Epithelial cell of proximal tubule (primary cell): ENCODE results near the gene AKR1C3. TPM values are rescaled to one million over a fixed set of nuclear protein-coding genes. Genes with fewer than 3 reads are reported as not detected.

Experiments
- DNase-seq: peaks from one replicate; pipeline ENCODE4 v3.0.0-alpha.2; 2011; ENCODE audit warnings: low read depth
- H3K4me3 ChIP-seq: 2 replicates; pipeline ENCODE4 v1.5.1; 2011; ENCODE audit warnings: low read depth, mild to moderate bottlenecking, low read length
- CTCF ChIP-seq: conservative IDR thresholded peaks from 2 replicates; pipeline ENCODE4 v1.5.1; 2012; ENCODE audit warnings: low read depth, mild to moderate bottlenecking, low read length
- total RNA-seq: library from RNA; depleted of rRNA; stranded (reverse); fragments of >200 nt; gene quantifications from 2 replicates; pipeline ENCODE4 v1.2.3, GENCODE V29; 2015

Gene AKR1C3
- total RNA-seq, 1 donor from 2014 or later, result 2.2 TPM

- no peak overlapping the region for H3K4me3 ChIP-seq
- TF ChIP-seq CTCF, result no peak
- DNase-seq, result no peak
Observed at GRCh38 chr10:5064656-5065055, 29.6 kb upstream of the AKR1C3 start.

GRCh38 chr10:5068274-5068984 is 25.8 kb upstream of the AKR1C3 start:
- DNase-seq, result no peak
- TF ChIP-seq CTCF, result no peak
- H3K4me3 ChIP-seq, result no peak overlapping the region

GRCh38 chr10:5070648-5071410 is 23.4 kb upstream of the AKR1C3 start:
- H3K4me3 ChIP-seq, result peak overlapping the region; percentile 43
- peak; percentile 69 for DNase-seq
- no peak for TF ChIP-seq CTCF

DNA sequence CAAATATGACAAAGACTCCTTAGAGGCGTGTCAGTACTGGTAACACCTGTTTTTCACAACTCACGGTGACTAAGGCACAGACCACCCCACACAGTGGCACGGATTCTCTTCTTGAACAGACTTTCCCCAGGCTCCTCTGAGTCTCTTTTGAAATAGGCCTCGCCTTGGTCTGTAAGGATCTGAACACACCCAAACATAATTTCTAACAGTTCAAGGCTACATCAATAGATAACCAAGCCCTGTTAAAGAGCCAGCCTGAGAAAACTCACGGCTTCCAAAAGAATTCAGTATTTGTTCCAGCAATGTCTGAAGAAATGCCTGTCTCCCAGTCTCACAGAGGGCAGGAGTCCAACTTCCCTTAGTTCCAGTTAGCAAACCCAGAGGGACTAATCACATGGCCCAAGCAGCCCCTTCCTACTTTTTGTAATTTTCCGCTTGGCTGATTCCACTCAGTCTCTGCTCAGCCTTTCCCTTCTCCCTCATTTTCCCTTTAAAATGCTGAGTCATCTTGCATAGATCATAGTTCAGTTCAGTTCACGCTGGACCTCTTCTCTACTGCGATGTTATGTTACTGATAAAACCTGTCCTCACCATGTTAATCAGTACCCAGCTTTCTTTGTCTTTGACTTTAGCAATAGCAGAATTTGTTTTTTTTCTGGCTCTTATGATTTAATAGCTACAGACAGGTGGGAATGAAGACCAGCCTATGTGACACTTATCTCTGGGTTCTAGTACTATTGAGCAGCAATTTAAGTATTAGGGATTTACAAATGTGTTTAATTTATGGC is 22.6 kb upstream of the AKR1C3 start:
- DNase-seq, result peak; percentile 100
- H3K4me3 ChIP-seq, result peak overlapping the region; percentile 43
- TF ChIP-seq CTCF, result no peak

- no peak overlapping the region for H3K4me3 ChIP-seq
- DNase-seq, result no peak
- no peak for TF ChIP-seq CTCF
Observed at GRCh38 chr10:5073659-5074058, 20.6 kb upstream of the AKR1C3 start.

DNA sequence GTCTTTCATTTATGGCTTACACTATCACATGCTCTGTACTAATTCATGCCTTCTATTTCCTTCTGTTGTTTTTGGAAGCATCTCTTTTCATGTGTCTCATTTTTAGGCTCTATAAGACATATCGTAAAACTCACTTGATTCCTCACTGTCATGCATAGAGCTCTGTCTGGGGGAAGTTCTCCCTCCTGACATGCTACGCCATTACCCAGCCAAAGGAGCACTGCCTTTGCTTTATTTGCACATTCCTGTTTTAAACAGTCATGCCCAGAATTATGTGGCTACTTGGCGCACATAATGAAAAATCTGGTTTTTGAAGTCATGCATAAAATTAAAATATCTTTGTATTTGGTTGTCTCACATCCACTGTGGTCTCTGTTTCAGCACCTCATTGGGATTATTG is 17.6 kb upstream of the AKR1C3 start:
- TF ChIP-seq CTCF, result no peak
- no peak overlapping the region for H3K4me3 ChIP-seq
- no peak for DNase-seq
